NCI-H82 (cell line): ENCODE results near the gene TSR3.

Experiments
- DNase-seq: peaks from one replicate; lab custom pipeline; 2025; lab: John Stamatoyannopoulos, UW

The TSR3 gene

GRCh38 chr16:1377406-1378010, 25.8 kb upstream of the TSR3 start:
- no peak for DNase-seq

- DNase-seq: no peak
Observed at GRCh38 chr16:1375741-1376410, 24.2 kb upstream of the TSR3 start.

- no peak for DNase-seq
Observed at GRCh38 chr16:1375298-1375640, 23.6 kb upstream of the TSR3 start.

GRCh38 chr16:1374418-1375297, 23.0 kb upstream of the TSR3 start:
- DNase-seq: no peak

GRCh38 chr16:1372292-1372950, 20.7 kb upstream of the TSR3 start:
- DNase-seq: no peak

GRCh38 chr16:1371054-1371978, 19.6 kb upstream of the TSR3 start:
- DNase-seq: no peak

GRCh38 chr16:1367486-1368174, 16.0 kb upstream of the TSR3 start:
- DNase-seq: no peak

- DNase-seq: no peak
Observed at GRCh38 chr16:1366712-1367299, 15.1 kb upstream of the TSR3 start.

- DNase-seq: no peak
Observed at GRCh38 chr16:1366060-1366711, 14.5 kb upstream of the TSR3 start.

- no peak for DNase-seq
Observed at GRCh38 chr16:1364510-1364909, 12.8 kb upstream of the TSR3 start.

GRCh38 chr16:1363501-1364041, 11.9 kb upstream of the TSR3 start:
- DNase-seq: peak; percentile 66

- DNase-seq: no peak
Observed at GRCh38 chr16:1362807-1363206, 11.1 kb upstream of the TSR3 start.

GRCh38 chr16:1361685-1362360, 10.1 kb upstream of the TSR3 start:
- DNase-seq: no peak

GRCh38 chr16:1357906-1358566, 6.4 kb upstream of the TSR3 start:
- no peak for DNase-seq

GRCh38 chr16:1356061-1356900, 4.6 kb upstream of the TSR3 start:
- DNase-seq: no peak

GRCh38 chr16:1355591-1355990, 3.9 kb upstream of the TSR3 start:
- DNase-seq: no peak

- no peak for DNase-seq
Observed at GRCh38 chr16:1354815-1355540, 3.3 kb upstream of the TSR3 start.
